ENCODE results near the gene KRTAP4-1.
A peak's percentile ranks its signal among the peaks of the same experiment; 100 is the strongest.

Gene KRTAP4-1

GRCh38 chr17:41226051-41226450 lies 41.3 kb upstream of the KRTAP4-1 start (continued):
- no peak for TF ChIP-seq ZBTB49 (tag by site-specific recombination; IDR thresholded peaks at IDR 0.05; ENCODE audit: low read depth)

GRCh38 chr17:41223821-41224220 lies 39.1 kb upstream of the KRTAP4-1 start:
- Histone ChIP-seq H3K36me3 (ENCODE audit: control insufficient read depth in 2 of 2, insufficient read depth in 1 of 2, low read length in 2 of 2) (no peaks in the 10 kb centered on the region), H3K27ac (ENCODE audit: extremely low read depth, low read depth, low read length) (no peak overlapping the region), H3K4me3 (ENCODE audit: low read depth, low read length) (no peak overlapping the region), H3K9me3 (ENCODE audit: control insufficient read depth, insufficient read depth, low read depth, low read length) (no peaks in the 10 kb centered on the region), H3K4me1 (ENCODE audit: control insufficient read depth, insufficient read depth, low read length) (no peaks in the 10 kb centered on the region)
- POLR2A ChIA-PET, result no interaction called here
- CTCF ChIA-PET, result no interaction called here
- TF ChIP-seq ZNF629 (tag by site-specific recombination; IDR thresholded peaks at IDR 0.05) (no peak), ZNF148 (tag by site-specific recombination; IDR thresholded peaks at IDR 0.05; ENCODE audit: borderline replicate concordance) (no peak)

- CTCF ChIA-PET, result interaction anchor here (1.0 kb wide), 1 partner anchor 18 kb away, joined by 4 read pairs; no protein-coding TSS in a partner anchor
- TF ChIP-seq ZNF146 (tag by site-specific recombination; IDR thresholded peaks at IDR 0.05), result peak; percentile 69; the same call in 1 of the 2 replicates
- no peak for TF ChIP-seq SALL2 (tag by site-specific recombination; IDR thresholded peaks at IDR 0.05; ENCODE audit: borderline replicate concordance)
- TF ChIP-seq PRDM1 (tag by site-specific recombination; IDR thresholded peaks at IDR 0.05), result no peak
- no peak for TF ChIP-seq ZNF148 (tag by site-specific recombination; IDR thresholded peaks at IDR 0.05; ENCODE audit: borderline replicate concordance)
- Histone ChIP-seq H3K27ac (ENCODE audit: extremely low read depth, low read depth, low read length) (no peak overlapping the region), H3K4me1 (ENCODE audit: control insufficient read depth, insufficient read depth, low read length) (peaks cover 4% of the 10 kb centered on the region; the same call in 1 of the 2 replicates), H3K36me3 (ENCODE audit: control insufficient read depth in 2 of 2, insufficient read depth in 1 of 2, low read length in 2 of 2) (no peaks in the 10 kb centered on the region), H3K9me3 (ENCODE audit: control insufficient read depth, insufficient read depth, low read depth, low read length) (no peaks in the 10 kb centered on the region), H3K4me3 (ENCODE audit: low read depth, low read length) (no peak overlapping the region)
- POLR2A ChIA-PET, result no interaction called here
Measured at GRCh38 chr17:41215681-41216080, 31.0 kb upstream of the KRTAP4-1 start.

GRCh38 chr17:41212524-41213169 lies 27.9 kb upstream of the KRTAP4-1 start:
- H3K27ac ChIP-seq (ENCODE audit: extremely low read depth, low read depth, low read length), result no peak overlapping the region
- TF ChIP-seq ZNF24 (tag by site-specific recombination; IDR thresholded peaks at IDR 0.05) (no peak), REST (tag by site-specific recombination; IDR thresholded peaks at IDR 0.05) (no peak), SALL2 (tag by site-specific recombination; IDR thresholded peaks at IDR 0.05; ENCODE audit: borderline replicate concordance) (no peak), ZNF747 (tag by site-specific recombination; IDR thresholded peaks at IDR 0.05) (no peak), ZNF624 (tag by site-specific recombination; IDR thresholded peaks at IDR 0.05) (no peak), SCRT1 (tag by site-specific recombination; IDR thresholded peaks at IDR 0.05; ENCODE audit: borderline replicate concordance) (peak; percentile 49; the same call in 1 of the 2 replicates), KLF16 (tag by site-specific recombination; IDR thresholded peaks at IDR 0.05) (no peak), ZNF585B (tag by site-specific recombination; IDR thresholded peaks at IDR 0.05) (no peak), ZNF501 (tag by site-specific recombination; IDR thresholded peaks at IDR 0.05) (no peak), ZIC2 (tag by site-specific recombination; IDR thresholded peaks at IDR 0.05) (peak; percentile 83), SCRT2 (tag by site-specific recombination; IDR thresholded peaks at IDR 0.05) (peak; percentile 42; the same call in 1 of the 2 replicates), ZFHX2 (tag by site-specific recombination; conservative IDR thresholded peaks at IDR 0.05) (no peak), ZNF596 (tag by site-specific recombination; IDR thresholded peaks at IDR 0.05) (no peak)

More at GRCh38 chr17:41212524-41213169, 27.9 kb upstream of the KRTAP4-1 start:
- POLR2A ChIA-PET, result no interaction called here
- CTCF ChIA-PET, result interaction anchor here (0.6 kb wide), 1 partner anchor 429 kb away, joined by 3 read pairs; no protein-coding TSS in a partner anchor
- no peak overlapping the region for H3K4me3 ChIP-seq (ENCODE audit: low read depth, low read length)
- no peaks in the 10 kb centered on the region for H3K36me3 ChIP-seq (ENCODE audit: control insufficient read depth in 2 of 2, insufficient read depth in 1 of 2, low read length in 2 of 2)
- no peaks in the 10 kb centered on the region for H3K9me3 ChIP-seq (ENCODE audit: control insufficient read depth, insufficient read depth, low read depth, low read length)
- H3K4me1 ChIP-seq (ENCODE audit: control insufficient read depth, insufficient read depth, low read length), result peaks cover 4% of the 10 kb centered on the region; the same call in 1 of the 2 replicates

All from HEK293 (cell line).